GM18868 (cell line): ENCODE data around the gene NCKAP1.
"Not testable (repeated sequence)": the region's sequence is repeated elsewhere in the genome, so short reads cannot be mapped to it uniquely, and the experiment has no call there.

Experiments
- ATAC-seq: cut with Tn5 transposase; IDR thresholded peaks from one replicate; pipeline ENCODE4 v1.9.1; 2021; ENCODE audit warnings: mild to moderate bottlenecking, moderate library complexity; ENCODE audit not compliant: unreplicated experiment

NCKAP1 gene

GRCh38 chr2:182915369-182916326 lies 122.6 kb downstream of the NCKAP1 start:
- no peak for ATAC-seq

GRCh38 chr2:182914852-182915251 lies 123.4 kb downstream of the NCKAP1 start:
- no peak for ATAC-seq

- ATAC-seq: no peak
Observed at GRCh38 chr2:182913064-182913463, 125.2 kb downstream of the NCKAP1 start.

GRCh38 chr2:182912518-182912915 lies 125.7 kb downstream of the NCKAP1 start:
- ATAC-seq: no peak

GRCh38 chr2:182911813-182912517 lies 126.3 kb downstream of the NCKAP1 start:
- no peak for ATAC-seq

GRCh38 chr2:182910965-182911364 lies 127.3 kb downstream of the NCKAP1 start:
- ATAC-seq: no peak

GRCh38 chr2:182907081-182907830 lies 131.0 kb downstream of the NCKAP1 start:
- no peak for ATAC-seq

GRCh38 chr2:182906454-182906853 lies 131.8 kb downstream of the NCKAP1 start:
- peak; percentile 76 for ATAC-seq

GRCh38 chr2:182904844-182905243 lies 133.4 kb downstream of the NCKAP1 start:
- ATAC-seq: no peak

- no peak for ATAC-seq
Observed at GRCh38 chr2:182903566-182903965, 134.7 kb downstream of the NCKAP1 start.

GRCh38 chr2:182901748-182902147 lies 136.5 kb downstream of the NCKAP1 start:
- ATAC-seq: no peak

GRCh38 chr2:182898718-182899117 lies 139.5 kb downstream of the NCKAP1 start:
- no peak for ATAC-seq

GRCh38 chr2:182897137-182897536 lies 141.1 kb downstream of the NCKAP1 start:
- no peak for ATAC-seq

GRCh38 chr2:182895798-182896197 lies 142.5 kb downstream of the NCKAP1 start:
- ATAC-seq: no peak

- ATAC-seq: no peak
Observed at GRCh38 chr2:182895169-182895568, 143.1 kb downstream of the NCKAP1 start.

- no peak for ATAC-seq
Observed at GRCh38 chr2:182894174-182894573, 144.1 kb downstream of the NCKAP1 start.

GRCh38 chr2:182893666-182894065 lies 144.6 kb downstream of the NCKAP1 start:
- ATAC-seq: no peak

GRCh38 chr2:182893035-182893434 lies 145.2 kb downstream of the NCKAP1 start:
- ATAC-seq: not testable (repeated sequence)

GRCh38 chr2:182891611-182892010 lies 146.6 kb downstream of the NCKAP1 start:
- no peak for ATAC-seq

GRCh38 chr2:182890773-182891378 lies 147.4 kb downstream of the NCKAP1 start:
- no peak for ATAC-seq

- no peak for ATAC-seq
Observed at GRCh38 chr2:182890305-182890704, 148.0 kb downstream of the NCKAP1 start.
